Measurements from ENCODE around the gene APP.

DNA sequence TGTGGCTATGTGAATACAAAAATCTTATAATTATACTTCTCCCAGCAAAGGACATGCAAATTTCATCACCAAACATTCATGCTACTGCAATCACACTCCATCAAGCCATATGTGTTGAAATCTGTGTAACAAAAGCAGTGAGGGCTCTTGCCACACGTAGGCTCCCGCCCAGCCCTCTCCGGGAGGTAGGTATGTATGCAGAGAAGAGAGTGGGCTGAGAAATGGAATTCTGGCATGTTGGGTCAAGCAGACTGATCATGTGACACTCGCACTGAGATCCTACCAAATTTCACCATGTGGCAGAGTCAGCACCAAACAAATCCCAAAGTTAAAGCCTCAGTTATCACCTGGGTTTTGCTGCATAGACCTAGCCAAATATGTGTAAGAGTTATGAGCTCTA is 49.7 kb downstream of the APP start:
- no peak for TF ChIP-seq NR2C2 (CRISPR knock-in tag; IDR thresholded peaks at IDR 0.05; ENCODE audit: borderline replicate concordance)
- TF ChIP-seq, protein P1, sequence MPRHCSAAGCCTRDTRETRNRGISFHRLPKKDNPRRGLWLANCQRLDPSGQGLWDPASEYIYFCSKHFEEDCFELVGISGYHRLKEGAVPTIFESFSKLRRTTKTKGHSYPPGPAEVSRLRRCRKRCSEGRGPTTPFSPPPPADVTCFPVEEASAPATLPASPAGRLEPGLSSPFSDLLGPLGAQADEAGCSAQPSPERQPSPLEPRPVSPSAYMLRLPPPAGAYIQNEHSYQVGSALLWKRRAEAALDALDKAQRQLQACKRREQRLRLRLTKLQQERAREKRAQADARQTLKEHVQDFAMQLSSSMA (CRISPR knock-in tag; IDR thresholded peaks at IDR 0.05) = no peak
- TF ChIP-seq KLF12 (CRISPR knock-in tag; IDR thresholded peaks at IDR 0.05; ENCODE audit: borderline replicate concordance) = no peak
- TF ChIP-seq ZNF780A (CRISPR knock-in tag; IDR thresholded peaks at IDR 0.05) = no peak
- TF ChIP-seq, protein P2, sequence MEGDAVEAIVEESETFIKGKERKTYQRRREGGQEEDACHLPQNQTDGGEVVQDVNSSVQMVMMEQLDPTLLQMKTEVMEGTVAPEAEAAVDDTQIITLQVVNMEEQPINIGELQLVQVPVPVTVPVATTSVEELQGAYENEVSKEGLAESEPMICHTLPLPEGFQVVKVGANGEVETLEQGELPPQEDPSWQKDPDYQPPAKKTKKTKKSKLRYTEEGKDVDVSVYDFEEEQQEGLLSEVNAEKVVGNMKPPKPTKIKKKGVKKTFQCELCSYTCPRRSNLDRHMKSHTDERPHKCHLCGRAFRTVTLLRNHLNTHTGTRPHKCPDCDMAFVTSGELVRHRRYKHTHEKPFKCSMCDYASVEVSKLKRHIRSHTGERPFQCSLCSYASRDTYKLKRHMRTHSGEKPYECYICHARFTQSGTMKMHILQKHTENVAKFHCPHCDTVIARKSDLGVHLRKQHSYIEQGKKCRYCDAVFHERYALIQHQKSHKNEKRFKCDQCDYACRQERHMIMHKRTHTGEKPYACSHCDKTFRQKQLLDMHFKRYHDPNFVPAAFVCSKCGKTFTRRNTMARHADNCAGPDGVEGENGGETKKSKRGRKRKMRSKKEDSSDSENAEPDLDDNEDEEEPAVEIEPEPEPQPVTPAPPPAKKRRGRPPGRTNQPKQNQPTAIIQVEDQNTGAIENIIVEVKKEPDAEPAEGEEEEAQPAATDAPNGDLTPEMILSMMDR (CRISPR knock-in tag; IDR thresholded peaks at IDR 0.05) = no peak
- no peak for TF ChIP-seq FOXM1 (CRISPR knock-in tag; IDR thresholded peaks at IDR 0.05)
- no peak for TF ChIP-seq ELF1 (CRISPR knock-in tag; IDR thresholded peaks at IDR 0.05)
- no peak for TF ChIP-seq ZNF136 (CRISPR knock-in tag; IDR thresholded peaks at IDR 0.05; ENCODE audit: low read depth)
- no peak for TF ChIP-seq REL (CRISPR knock-in tag; conservative IDR thresholded peaks at IDR 0.05)
- no peak for TF ChIP-seq PAF1 (CRISPR knock-in tag; IDR thresholded peaks at IDR 0.05)

Measured in HepG2 (cell line).